GM19238 (cell line): Measurements from ENCODE around the gene DIP2C.
"Not testable (repeated sequence)": the region's sequence is repeated elsewhere in the genome, so short reads cannot be mapped to it uniquely, and the experiment has no call there.

Source experiments
- DNase-seq: peaks from one replicate; pipeline ENCODE4 v3.0.0; 2011; ENCODE audit warnings: low spot score; ENCODE audit not compliant: insufficient read length

DIP2C gene

GRCh38 chr10:614139-614711, 75.2 kb downstream of the DIP2C start:
- no peak for DNase-seq

GRCh38 chr10:613271-614138, 76.0 kb downstream of the DIP2C start:
- no peak for DNase-seq

GRCh38 chr10:612696-613095, 76.8 kb downstream of the DIP2C start:
- DNase-seq, result no peak

DNA sequence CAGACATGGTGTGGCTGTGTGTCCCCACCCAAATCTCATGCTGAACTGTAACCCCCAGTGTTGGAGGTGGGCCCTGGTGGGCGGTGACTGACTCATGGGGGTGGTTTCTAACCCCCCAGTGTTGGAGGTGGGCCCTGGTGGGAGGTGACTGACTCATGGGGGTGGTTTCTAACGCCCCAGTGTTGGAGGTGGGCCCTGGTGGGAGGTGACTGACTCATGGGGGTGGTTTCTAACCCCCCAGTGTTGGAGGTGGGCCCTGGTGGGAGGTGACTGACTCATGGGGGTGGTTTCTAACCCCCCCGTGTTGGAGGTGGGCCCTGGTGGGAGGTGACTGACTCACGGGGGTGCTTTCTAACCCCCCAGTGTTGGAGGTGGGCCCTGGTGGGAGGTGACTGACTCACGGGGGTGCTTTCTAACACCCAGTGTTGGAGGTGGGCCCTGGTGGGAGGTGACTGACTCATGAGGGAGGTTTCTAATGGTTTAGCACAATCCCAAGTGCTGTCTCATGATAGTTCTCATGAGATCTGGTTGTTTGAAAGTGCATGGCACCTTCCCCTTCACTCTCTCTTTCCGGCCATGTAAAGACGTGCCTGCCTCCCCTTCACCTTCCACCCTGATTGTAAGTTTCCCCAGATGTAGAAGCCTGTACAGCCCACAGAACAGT, 78.7 kb downstream of the DIP2C start:
- not testable (repeated sequence) for DNase-seq

DNA sequence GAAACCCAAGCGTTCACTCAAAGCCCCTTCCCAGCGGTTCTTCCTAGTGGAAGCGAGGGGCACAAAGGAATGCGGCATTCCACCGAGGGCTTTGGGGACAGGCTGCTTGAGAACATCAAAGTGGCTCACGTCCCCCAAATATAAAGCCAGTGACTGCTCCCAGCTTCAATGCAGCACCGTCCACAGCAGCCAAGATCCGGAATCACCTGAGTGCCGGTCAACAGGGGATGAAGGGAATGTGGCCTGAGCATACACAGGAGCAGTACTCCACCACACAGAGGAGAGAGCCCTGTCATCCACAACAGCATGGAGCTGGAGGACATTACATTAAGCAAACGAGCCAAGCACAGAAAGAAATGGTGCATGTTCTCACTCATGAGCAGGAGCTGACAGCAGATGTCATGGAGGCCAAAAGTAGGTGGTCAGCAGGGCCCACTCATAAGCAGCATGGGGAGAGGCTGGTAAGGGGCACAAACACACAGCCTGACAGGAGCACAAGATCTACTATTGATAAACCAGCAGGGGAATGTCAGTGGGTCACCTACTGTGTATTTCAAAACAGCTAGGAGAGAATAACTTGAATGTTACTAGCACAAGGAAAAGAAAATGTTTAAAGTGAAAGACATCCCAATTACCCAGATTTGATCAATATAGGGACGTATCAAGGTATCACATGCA, 79.5 kb downstream of the DIP2C start:
- DNase-seq, result no peak

GRCh38 chr10:609262-609658, 80.2 kb downstream of the DIP2C start:
- no peak for DNase-seq

DNA sequence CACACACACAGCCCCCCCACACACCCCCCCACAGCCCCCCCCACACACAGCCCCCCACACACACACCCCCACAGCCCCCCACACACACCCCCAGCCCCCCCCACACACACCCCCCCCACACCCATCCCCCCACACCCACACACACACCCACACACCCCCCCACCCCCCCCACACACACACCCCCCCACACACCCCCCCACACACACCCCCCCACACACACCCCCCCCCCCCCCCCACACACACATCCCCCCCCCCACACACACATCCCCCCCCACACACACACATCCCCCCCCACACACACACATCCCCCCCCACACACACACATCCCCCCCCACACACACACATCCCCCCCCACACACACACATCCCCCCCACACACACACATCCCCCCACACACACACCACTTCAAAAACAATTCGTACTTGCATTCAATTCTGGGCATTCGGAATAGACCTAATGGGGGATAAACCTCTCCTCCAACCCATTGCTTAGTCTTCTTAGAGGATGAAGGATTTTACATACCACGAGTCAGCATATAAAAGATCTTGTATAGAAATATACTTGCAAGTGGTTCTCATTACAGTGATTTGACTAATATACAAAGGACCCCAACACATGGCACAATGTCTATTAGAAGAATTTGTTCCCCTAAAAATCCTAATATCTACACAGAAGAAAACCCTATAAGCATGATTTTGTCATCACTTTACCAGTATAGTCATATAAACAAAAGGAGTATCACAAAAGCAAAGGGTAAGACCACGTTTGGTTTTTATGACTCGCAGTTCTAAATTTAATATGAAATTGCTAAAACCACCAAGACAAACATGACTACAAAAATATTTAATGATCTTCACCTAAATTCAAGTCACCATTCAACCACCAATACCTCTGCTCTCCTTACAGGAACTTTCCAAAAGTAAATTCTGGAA, 80.9 kb downstream of the DIP2C start:
- DNase-seq, result no peak

- no peak for DNase-seq
Measured at GRCh38 chr10:607545-608185, 81.8 kb downstream of the DIP2C start.

DNA sequence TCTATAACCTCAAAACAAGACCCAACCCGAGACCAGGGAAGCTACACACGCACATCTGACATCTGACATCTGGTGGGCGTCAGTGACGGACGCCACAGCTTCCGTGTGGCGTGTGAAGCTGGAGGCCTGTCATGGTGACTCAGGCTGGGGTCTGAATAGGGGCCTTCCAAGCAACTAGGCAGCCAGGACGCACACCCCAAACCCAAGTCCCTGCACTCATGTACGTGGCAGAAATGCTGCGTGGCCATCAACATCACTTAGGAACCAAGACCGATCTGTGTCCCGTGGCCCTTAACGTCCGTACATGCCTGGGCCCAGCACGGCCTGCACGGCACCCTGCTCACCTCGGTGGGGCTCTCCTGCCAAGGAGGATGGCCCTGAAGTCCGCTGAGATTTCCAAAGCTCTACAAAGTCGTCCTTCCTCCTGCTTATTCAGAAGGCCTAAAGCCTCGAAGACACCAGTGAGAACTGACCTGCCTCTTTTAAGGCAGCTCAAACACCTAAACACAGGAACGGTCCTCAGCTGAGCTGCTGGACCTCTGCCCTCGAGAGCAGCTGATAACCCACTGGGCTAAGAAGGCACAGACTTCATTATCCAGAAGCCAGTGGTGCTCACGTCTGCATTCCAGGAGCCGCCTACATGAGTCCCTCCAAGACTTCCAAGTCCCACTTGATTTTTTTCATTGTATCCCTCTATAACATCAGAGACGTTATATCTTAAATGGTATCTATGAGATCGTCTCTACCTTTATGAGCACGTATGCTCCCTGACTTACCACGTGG, 82.5 kb downstream of the DIP2C start:
- no peak for DNase-seq

DNA sequence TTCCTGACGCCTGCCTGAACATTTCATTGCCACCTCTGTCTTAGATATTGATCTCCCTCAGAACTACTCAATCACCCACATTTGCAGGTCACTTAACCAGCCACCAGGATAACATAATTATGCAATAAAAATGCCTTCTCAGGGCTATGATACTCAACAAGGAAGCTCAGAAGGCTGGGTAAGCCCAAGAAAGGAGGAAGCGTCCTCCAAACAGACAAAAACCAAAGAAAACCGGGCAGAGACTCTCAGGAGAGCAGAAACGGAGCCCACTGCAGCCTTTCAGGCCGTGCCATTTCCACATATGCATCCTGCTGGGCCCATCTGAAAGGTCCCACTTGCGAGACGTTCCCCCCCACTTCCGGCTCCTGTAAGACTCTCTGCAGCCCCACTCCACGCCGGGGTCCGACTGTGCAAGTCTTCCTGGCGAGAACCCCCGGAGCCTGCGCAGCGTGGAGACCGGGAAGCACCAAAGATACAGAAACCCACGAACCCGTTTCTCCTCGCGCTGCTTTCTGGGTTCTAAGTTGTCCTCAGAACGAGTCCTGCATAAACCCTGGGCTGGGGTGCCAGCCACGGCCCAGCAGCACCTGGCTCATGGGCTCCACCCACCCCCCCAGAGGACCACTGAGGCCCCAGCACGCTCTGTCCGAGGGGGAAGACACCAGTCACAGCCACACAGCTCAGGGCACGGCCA, 83.7 kb downstream of the DIP2C start:
- DNase-seq, result no peak

GRCh38 chr10:604716-605631, 84.5 kb downstream of the DIP2C start:
- DNase-seq, result no peak

GRCh38 chr10:603745-604144, 85.7 kb downstream of the DIP2C start:
- DNase-seq, result no peak

GRCh38 chr10:602391-603005, 87.0 kb downstream of the DIP2C start:
- DNase-seq, result no peak

DNA sequence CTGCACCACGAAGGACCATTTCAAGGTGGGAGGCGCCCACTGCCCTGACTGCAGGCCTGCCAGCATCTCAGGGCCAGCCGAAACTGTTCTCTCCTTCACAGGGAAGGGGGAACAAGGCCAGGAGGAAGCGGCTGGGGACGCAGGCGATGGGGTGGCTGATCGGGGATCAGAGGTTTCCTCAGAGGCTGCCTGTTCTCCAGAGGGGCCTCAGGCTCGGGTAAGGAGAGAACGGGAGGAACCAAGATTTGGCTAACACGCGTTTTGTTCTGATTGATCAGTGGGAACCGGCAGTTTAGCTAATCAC, 87.9 kb downstream of the DIP2C start:
- DNase-seq, result no peak

GRCh38 chr10:600876-601659, 88.4 kb downstream of the DIP2C start:
- no peak for DNase-seq

DNA sequence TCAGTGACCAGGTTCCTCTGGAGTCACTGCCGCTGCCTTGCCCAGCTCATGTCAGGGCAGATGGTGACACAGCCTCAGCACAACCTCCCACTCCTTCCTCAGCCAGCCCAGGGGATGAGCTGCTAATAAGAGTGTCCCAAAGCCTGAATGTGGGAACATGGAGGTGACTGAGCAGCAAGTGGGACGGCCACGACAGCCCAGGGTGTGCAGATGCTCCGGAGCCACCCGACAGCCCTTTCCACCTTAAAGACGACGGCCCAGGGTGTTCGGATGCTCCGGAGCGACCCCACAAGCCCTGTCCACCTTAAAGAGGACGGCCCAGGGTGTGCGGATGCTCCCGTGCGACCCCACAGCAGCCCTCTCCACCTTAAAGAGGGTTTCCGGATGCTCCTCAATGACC, 89.2 kb downstream of the DIP2C start:
- DNase-seq, result no peak

DNA sequence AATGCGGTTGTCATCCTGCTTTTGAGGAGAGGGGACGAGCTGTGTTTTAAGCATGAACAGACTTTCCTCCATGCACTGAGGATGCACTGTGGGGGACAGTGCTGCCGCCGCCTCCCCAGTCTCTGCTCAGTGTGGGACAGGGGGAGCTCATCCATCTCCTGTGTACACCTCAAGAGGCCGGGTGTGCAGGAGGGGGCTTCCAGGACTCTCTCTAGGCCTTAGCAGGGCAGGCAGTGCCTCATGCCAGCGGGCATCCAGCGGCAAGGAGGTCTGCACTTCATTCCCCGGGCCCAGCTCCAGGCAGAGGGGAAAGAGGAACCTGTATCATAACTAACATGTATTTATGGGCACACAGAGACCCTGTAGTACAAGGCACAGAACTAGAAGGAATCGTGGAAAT, 89.7 kb downstream of the DIP2C start:
- DNase-seq, result no peak
